Measurements from ENCODE around the gene KIF2A. TPM values are rescaled to one million over a fixed set of nuclear protein-coding genes. Genes with fewer than 3 reads are reported as not detected.
A peak's percentile ranks its signal among the peaks of the same experiment; 100 is the strongest.

KIF2A gene
- total RNA-seq (10 to 100 TPM; 40.9 to 66.7 (median 48.0) TPM), polyA plus RNA-seq (1 to 10 TPM; 4.3 to 7.0 (median 4.5) TPM)
- long read RNA-seq, donor 1, partial matches to known transcripts = 7 of 12 reads
- long read RNA-seq, donor 1, other reads (novel, unspliced or antisense) = 0 of 12 reads
- long read RNA-seq, donor 2, partial matches to known transcripts = 0 of 3 reads
- long read RNA-seq, donor 2, other reads (novel, unspliced or antisense) = 0 of 3 reads

- peak within 1 kb of the TSS; percentile 87 to 98 (median 94) for H3K27ac ChIP-seq
- peaks cover 15 to 50% (median 43%) of the 10 kb centered on the region in 6 donors for H3K4me1 ChIP-seq
- peak within 1 kb of the TSS; percentile 78 to 99 (median 95) for H3K4me3 ChIP-seq
- H3K9me3 ChIP-seq = no peaks in the 10 kb centered on the region
- DNase-seq = peak; percentile 98
- WGBS, 5 donors = 0% methylated on average over 41 to 66 of the region's 66 CpGs
- TF ChIP-seq POLR2A (IDR thresholded peaks at IDR 0.05) = no peak
- TF ChIP-seq CTCF (IDR thresholded peaks at IDR 0.05 in 8 of 11, conservative IDR thresholded peaks at IDR 0.05 in 3 of 11) = peak in 9 of 11 experiments; percentile 17 to 67 (median 40)
- peak; percentile 70 to 86 (median 85) for TF ChIP-seq POLR2AphosphoS5 (IDR thresholded peaks at IDR 0.05)
- intact Hi-C loops (cut with DNase I; ENCODE audit: low total_unique reads) = loop anchor here (10.0 kb wide), 1 partner anchor 99 kb away; the partner anchor contains the start of gene DIMT1
- H3K36me3 ChIP-seq = no peaks in the 10 kb centered on the region
- H3K27me3 ChIP-seq (replicated peaks in 1 of 7) = no peaks in the 10 kb centered on the region
Observed at GRCh38 chr5:62305715-62306322, at the start of gene KIF2A. Gene KIF2A (plus strand): TSS chr5:62306206. CDS start chr5:62306473, 267 bp downstream.

GRCh38 chr5:62257020-62257367 lies 49.0 kb upstream of the KIF2A start:
- H3K27ac ChIP-seq = peak overlapping the region in 6 of 8 donors; percentile 33 to 69 (median 46)
- no peaks in the 10 kb centered on the region for H3K36me3 ChIP-seq
- TF ChIP-seq POLR2AphosphoS5 (IDR thresholded peaks at IDR 0.05) (no peak), CTCF (IDR thresholded peaks at IDR 0.05 in 8 of 11, conservative IDR thresholded peaks at IDR 0.05 in 3 of 11) (no peak), POLR2A (IDR thresholded peaks at IDR 0.05) (no peak)
- no peaks in the 10 kb centered on the region for H3K27me3 ChIP-seq (replicated peaks in 1 of 7)
- intact Hi-C loops (cut with DNase I; ENCODE audit: low total_unique reads) = no loop called here
- peaks cover 0 to 13% (median 10%) of the 10 kb centered on the region in 6 donors for H3K4me1 ChIP-seq
- DNase-seq = no peak
- no peak overlapping the region for H3K4me3 ChIP-seq
- no peaks in the 10 kb centered on the region for H3K9me3 ChIP-seq

- Histone ChIP-seq H3K4me3 (no peak overlapping the region), H3K4me1 (peaks cover 0 to 13% (median 10%) of the 10 kb centered on the region in 6 donors), H3K27ac (no peak overlapping the region), H3K36me3 (no peaks in the 10 kb centered on the region), H3K9me3 (no peaks in the 10 kb centered on the region), H3K27me3 (replicated peaks in 1 of 7) (no peaks in the 10 kb centered on the region)
- no peak for DNase-seq
- TF ChIP-seq CTCF (IDR thresholded peaks at IDR 0.05 in 8 of 11, conservative IDR thresholded peaks at IDR 0.05 in 3 of 11) (no peak), POLR2A (IDR thresholded peaks at IDR 0.05) (no peak)
- intact Hi-C loops (cut with DNase I; ENCODE audit: low total_unique reads) = no loop called here
Observed at GRCh38 chr5:62258654-62259053, 47.4 kb upstream of the KIF2A start.

- WGBS, 5 donors = 85 to 95% (median 94%) methylated on average over 2 of the region's 2 CpGs
- TF ChIP-seq CTCF (IDR thresholded peaks at IDR 0.05 in 8 of 11, conservative IDR thresholded peaks at IDR 0.05 in 3 of 11) (no peak), POLR2AphosphoS5 (IDR thresholded peaks at IDR 0.05) (no peak), POLR2A (IDR thresholded peaks at IDR 0.05) (no peak)
- H3K36me3 ChIP-seq = no peaks in the 10 kb centered on the region
- H3K4me1 ChIP-seq = peaks cover 0 to 13% (median 10%) of the 10 kb centered on the region in 6 donors
- no peak overlapping the region for H3K27ac ChIP-seq
- no peaks in the 10 kb centered on the region for H3K9me3 ChIP-seq
- H3K27me3 ChIP-seq (replicated peaks in 1 of 7) = no peaks in the 10 kb centered on the region
- no peak for DNase-seq
- intact Hi-C loops (cut with DNase I; ENCODE audit: low total_unique reads) = no loop called here
- no peak overlapping the region for H3K4me3 ChIP-seq
Observed at GRCh38 chr5:62259699-62260250, 46.2 kb upstream of the KIF2A start.
